Left ventricle myocardium inferior (tissue), 1 donor: Measurements from ENCODE around the gene POTEB. TPM values are rescaled to one million over a fixed set of nuclear protein-coding genes. Genes with fewer than 3 reads are reported as not detected.
"Not testable (repeated sequence)": the region's sequence is repeated elsewhere in the genome, so short reads cannot be mapped to it uniquely, and the experiment has no call there.

Source experiments
- DNase-seq: peaks from one replicate; pipeline ENCODE4 v3.0.0-alpha.2; 2020
- H3K27ac ChIP-seq: fragments of 200-600 bp; replicated peaks from 2 replicates; pipeline ENCODE4 v1.8.0; 2021
- H3K27me3 ChIP-seq: fragments of 200-600 bp; 2 replicates; pipeline ENCODE4 v1.8.0; 2021; ENCODE audit warnings: low read depth
- H3K36me3 ChIP-seq: fragments of 200-600 bp; 2 replicates; pipeline ENCODE4 v1.8.0; 2021
- H3K4me1 ChIP-seq: fragments of 200-600 bp; 2 replicates; pipeline ENCODE4 v1.8.0; 2021
- H3K4me3 ChIP-seq: fragments of 200-600 bp; 2 replicates; pipeline ENCODE4 v1.8.0; 2021; ENCODE audit warnings: mild to moderate bottlenecking, moderate library complexity
- H3K9me3 ChIP-seq: fragments of 200-600 bp; replicated peaks from 2 replicates; pipeline ENCODE4 v1.8.0; 2021
- intact Hi-C: fragments of 100-400 bp; cut with micrococcal nuclease; formaldehyde crosslinking; loops from one replicate; pipeline ENCODE4 v1.11.0; 2022
- long read RNA-seq: library from polyadenylated mRNA; unstranded; transcript quantifications from one replicate; pipeline ENCODE4 v2.0.0, GENCODE V29; 2021
- microRNA-seq: library from miRNA; unstranded; fragments of <30 nt; microRNA quantifications from one replicate; pipeline ENCODE4 v1.2.0, GENCODE V29; 2020
- total RNA-seq: library from RNA; stranded (reverse); fragmentation: NEBNext Ultra II Directional; extraction: Animal tissue kit (Norgen Biotek cat#: 25700); gene quantifications from one replicate; pipeline ENCODE4 v1.2.1, GENCODE V29; 2021
- donor health status: DM: no; HTN: yes; CAD: no; lungs with severe emphysema.

The POTEB gene
- not detected for total RNA-seq
- long read RNA-seq = 0 reads

DNA sequence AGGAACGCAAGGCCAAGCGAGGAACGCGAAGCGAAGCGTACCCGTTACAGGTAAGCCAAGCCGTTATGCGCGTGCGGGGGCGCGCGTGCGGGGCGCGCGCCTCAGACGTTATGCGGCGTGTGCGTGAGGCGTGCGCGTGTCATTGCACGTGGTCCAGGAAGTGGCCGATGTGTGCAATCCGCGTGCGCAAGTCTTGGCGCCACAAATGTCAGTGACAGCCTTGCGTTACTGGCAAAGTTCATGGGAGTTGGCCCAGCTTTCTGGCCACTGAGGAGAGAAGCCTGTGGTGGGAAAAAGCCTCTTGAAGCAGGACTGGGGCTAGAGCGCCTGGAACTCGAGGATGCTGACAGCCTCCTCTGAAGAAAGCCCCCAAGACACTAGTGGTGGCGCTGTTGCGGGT lies at the start of gene POTEB:
POTEB (minus strand) TSS at position 101 of the 400 bp plus-strand sequence. CDS start 489 bp downstream, outside the sequence.
- DNase-seq, intact Hi-C loops, H3K4me3 ChIP-seq: not testable (repeated sequence)

DNA sequence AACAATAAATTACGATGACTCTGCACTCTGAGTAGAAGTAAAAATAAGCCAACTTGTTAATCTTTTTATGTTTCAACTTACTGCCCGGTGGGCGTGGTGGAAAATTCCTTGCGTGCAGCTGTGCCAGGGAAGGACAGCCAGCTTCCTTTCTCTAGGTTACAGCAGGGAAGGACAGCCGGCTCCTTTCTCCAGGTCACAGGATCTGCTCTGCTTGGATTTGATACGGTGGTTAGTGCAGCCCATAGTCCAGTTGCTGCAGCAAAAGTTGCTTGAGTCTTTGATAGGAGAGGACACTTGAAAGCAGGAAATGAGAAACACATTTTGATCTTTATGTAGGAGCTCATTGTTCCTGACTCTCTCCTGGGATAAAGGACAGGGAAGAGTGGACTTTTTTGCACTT lies 13.4 kb upstream of the POTEB start:
- DNase-seq, H3K4me3 ChIP-seq, intact Hi-C loops, H3K9me3 ChIP-seq, H3K27me3 ChIP-seq, H3K4me1 ChIP-seq, H3K27ac ChIP-seq, H3K36me3 ChIP-seq: not testable (repeated sequence)

More for the DNA sequence above, at the start of gene POTEB:
- not testable (repeated sequence) for H3K27ac ChIP-seq, H3K9me3 ChIP-seq, H3K4me1 ChIP-seq, H3K36me3 ChIP-seq, H3K27me3 ChIP-seq

DNA sequence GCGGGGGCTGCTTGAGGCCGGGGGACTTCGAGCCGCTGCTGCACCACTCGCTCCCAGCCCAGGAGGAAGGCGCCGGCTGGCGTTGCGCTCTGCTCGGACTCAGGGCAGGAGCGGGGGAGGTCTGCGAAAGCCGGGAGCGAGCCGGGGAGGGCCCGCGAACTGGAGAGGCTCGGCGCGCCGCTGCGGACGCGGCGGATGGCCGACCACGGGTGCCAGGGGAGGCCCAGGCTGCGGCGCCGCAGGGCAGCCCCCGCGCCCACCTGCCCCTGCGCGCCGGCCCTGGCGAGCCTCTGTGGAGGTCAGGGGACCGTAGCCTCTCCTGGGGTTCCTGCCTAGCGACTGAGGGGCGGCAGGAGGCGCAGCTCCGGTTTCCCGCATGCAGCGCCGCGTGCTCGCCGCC lies 12.0 kb upstream of the POTEB start:
- H3K27ac ChIP-seq, H3K36me3 ChIP-seq, intact Hi-C loops, H3K4me3 ChIP-seq, DNase-seq, H3K9me3 ChIP-seq, H3K4me1 ChIP-seq, H3K27me3 ChIP-seq: not testable (repeated sequence)

DNA sequence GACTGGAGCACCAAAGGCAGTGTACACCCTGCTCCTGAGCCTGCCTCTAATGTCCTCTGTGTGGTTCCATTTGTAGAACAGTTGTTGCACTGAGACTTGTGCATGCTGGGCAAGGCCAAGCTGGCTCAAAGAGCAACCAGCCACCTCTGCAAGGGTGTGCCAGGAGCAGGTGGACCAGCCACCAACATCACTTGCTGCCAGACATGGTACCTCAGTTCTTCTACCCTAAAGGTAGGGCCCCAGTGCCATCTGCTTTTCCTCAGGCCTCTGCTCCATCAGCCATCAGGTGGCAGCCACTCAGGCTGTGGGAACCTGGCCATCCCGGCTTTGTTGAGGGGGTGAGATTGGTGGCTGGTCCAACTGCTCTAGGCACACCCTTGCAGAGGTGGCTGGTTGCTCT lies 38.7 kb downstream of the POTEB start:
- H3K27ac ChIP-seq, H3K36me3 ChIP-seq, H3K27me3 ChIP-seq, DNase-seq, H3K4me3 ChIP-seq, H3K9me3 ChIP-seq, intact Hi-C loops, H3K4me1 ChIP-seq: not testable (repeated sequence)

Small RNAs within 50 kb of the gene (microRNA-seq; reads per million reads assigned to microRNA genes)
- gene MIR3118-4 = not detected

Other genes with a start within 250 kb of the POTEB start
- gene OR4M2, start 202.8 kb upstream of the POTEB start, total RNA-seq = not detected